Kidney glomerular epithelial cell (primary cell): Measurements from ENCODE around the gene ZNF710.
A peak's percentile ranks its signal among the peaks of the same experiment; 100 is the strongest.
"Not testable (repeated sequence)": the region's sequence is repeated elsewhere in the genome, so short reads cannot be mapped to it uniquely, and the experiment has no call there.

ENCODE experiments used
- DNase-seq: peaks from one replicate; lab custom pipeline; 2025; lab: John Stamatoyannopoulos, UW

ZNF710 gene

GRCh38 chr15:90001062-90001682, at the start of gene ZNF710:
TSS of gene ZNF710 (plus strand) at chr15:90001324. CDS start at chr15:90067138, 65,814 bp downstream.
- peak; percentile 55 for DNase-seq

- DNase-seq: no peak
These were observed 46.6 kb upstream of the ZNF710 start for GRCh38 chr15:89954541-89954940.

- not testable (repeated sequence) for DNase-seq
These were observed 45.6 kb upstream of the ZNF710 start for GRCh38 chr15:89955449-89955998.

- DNase-seq: no peak
These were observed 42.9 kb upstream of the ZNF710 start for GRCh38 chr15:89958107-89958805.

GRCh38 chr15:89963301-89964231, 37.6 kb upstream of the ZNF710 start:
- no peak for DNase-seq

- DNase-seq: no peak
These were observed 36.7 kb upstream of the ZNF710 start for GRCh38 chr15:89964232-89964954.

- DNase-seq: no peak
These were observed 33.2 kb upstream of the ZNF710 start for GRCh38 chr15:89967881-89968280.

- peak; percentile 9 for DNase-seq
These were observed 29.5 kb upstream of the ZNF710 start for GRCh38 chr15:89971592-89971997.

- no peak for DNase-seq
These were observed 29.0 kb upstream of the ZNF710 start for GRCh38 chr15:89972085-89972484.

- DNase-seq: no peak
These were observed 25.5 kb upstream of the ZNF710 start for GRCh38 chr15:89975482-89976245.

GRCh38 chr15:89976246-89976600, 24.9 kb upstream of the ZNF710 start:
- DNase-seq: no peak

- DNase-seq: not testable (repeated sequence)
These were observed 23.3 kb upstream of the ZNF710 start for GRCh38 chr15:89977836-89978235.

- DNase-seq: no peak
These were observed 22.2 kb upstream of the ZNF710 start for GRCh38 chr15:89978914-89979313.

GRCh38 chr15:89980896-89981295, 20.2 kb upstream of the ZNF710 start:
- no peak for DNase-seq

GRCh38 chr15:89982315-89983055, 18.6 kb upstream of the ZNF710 start:
- no peak for DNase-seq

- DNase-seq: no peak
These were observed 17.1 kb upstream of the ZNF710 start for GRCh38 chr15:89984001-89984400.

GRCh38 chr15:89984421-89985010, 16.6 kb upstream of the ZNF710 start:
- DNase-seq: no peak

- no peak for DNase-seq
These were observed 16.0 kb upstream of the ZNF710 start for GRCh38 chr15:89985111-89985510.

GRCh38 chr15:89991312-89991711, 9.8 kb upstream of the ZNF710 start:
- no peak for DNase-seq

- no peak for DNase-seq
These were observed 7.8 kb upstream of the ZNF710 start for GRCh38 chr15:89993349-89993748.
